Measurements from ENCODE around the gene ASIC2. TPM values are rescaled to one million over a fixed set of nuclear protein-coding genes. Genes with fewer than 3 reads are reported as not detected.

Gene ASIC2
- total RNA-seq, 1 donor from 2014 or later: not detected

GRCh38 chr17:33140413-33141099, 152.5 kb downstream of the ASIC2 start:
- Mint-ChIP-seq H3K36me3 (ENCODE audit: low read depth) (no peaks in the 10 kb centered on the region), H3K27me3 (peaks cover 2% of the 10 kb centered on the region), H3K4me1 (no peaks in the 10 kb centered on the region), H3K4me3 (no peak overlapping the region), H3K27ac (no peak overlapping the region), H3K9me3 (no peaks in the 10 kb centered on the region)
- no peak for DNase-seq
- ATAC-seq (ENCODE audit: low read depth): no peak
- no peak for TF ChIP-seq CTCF (IDR thresholded peaks at IDR 0.05)
- ChIA-PET POLR2A (no interaction called here), CTCF (no interaction called here)
- intact Hi-C loops (cut with micrococcal nuclease): no loop called here

- POLR2A ChIA-PET: no interaction called here
- ATAC-seq (ENCODE audit: low read depth) (no peak), DNase-seq (no peak)
- no peak for TF ChIP-seq CTCF (IDR thresholded peaks at IDR 0.05)
- Mint-ChIP-seq H3K9me3 (no peaks in the 10 kb centered on the region), H3K27ac (no peak overlapping the region), H3K4me3 (no peak overlapping the region), H3K27me3 (peaks cover 2% of the 10 kb centered on the region), H3K36me3 (ENCODE audit: low read depth) (no peaks in the 10 kb centered on the region), H3K4me1 (no peaks in the 10 kb centered on the region)
- CTCF ChIA-PET: no interaction called here
- intact Hi-C loops (cut with micrococcal nuclease): no loop called here
Measured at GRCh38 chr17:33138627-33139026, 154.5 kb downstream of the ASIC2 start.

- DNase-seq (no peak), ATAC-seq (ENCODE audit: low read depth) (no peak)
- Mint-ChIP-seq H3K27ac (no peak overlapping the region), H3K27me3 (peaks cover 2% of the 10 kb centered on the region), H3K4me3 (no peak overlapping the region), H3K4me1 (no peaks in the 10 kb centered on the region), H3K36me3 (ENCODE audit: low read depth) (no peaks in the 10 kb centered on the region), H3K9me3 (no peaks in the 10 kb centered on the region)
- ChIA-PET POLR2A (no interaction called here), CTCF (no interaction called here)
- intact Hi-C loops (cut with micrococcal nuclease): no loop called here
- TF ChIP-seq CTCF (IDR thresholded peaks at IDR 0.05): no peak
Measured at GRCh38 chr17:33137426-33137825, 155.7 kb downstream of the ASIC2 start.

GRCh38 chr17:33135691-33136090, 157.4 kb downstream of the ASIC2 start:
- ATAC-seq (ENCODE audit: low read depth) (no peak), DNase-seq (no peak)
- Mint-ChIP-seq H3K27ac (no peak overlapping the region), H3K27me3 (peaks cover 2% of the 10 kb centered on the region), H3K4me1 (no peaks in the 10 kb centered on the region), H3K36me3 (ENCODE audit: low read depth) (no peaks in the 10 kb centered on the region), H3K9me3 (no peaks in the 10 kb centered on the region), H3K4me3 (no peak overlapping the region)
- intact Hi-C loops (cut with micrococcal nuclease): no loop called here
- POLR2A ChIA-PET: no interaction called here
- CTCF ChIA-PET: no interaction called here
- no peak for TF ChIP-seq CTCF (IDR thresholded peaks at IDR 0.05)

- CTCF ChIA-PET: no interaction called here
- intact Hi-C loops (cut with micrococcal nuclease): no loop called here
- POLR2A ChIA-PET: no interaction called here
- Mint-ChIP-seq H3K27ac (no peak overlapping the region), H3K36me3 (ENCODE audit: low read depth) (no peaks in the 10 kb centered on the region), H3K4me3 (no peak overlapping the region), H3K9me3 (no peaks in the 10 kb centered on the region), H3K27me3 (peaks cover 12% of the 10 kb centered on the region), H3K4me1 (no peaks in the 10 kb centered on the region)
- no peak for TF ChIP-seq CTCF (IDR thresholded peaks at IDR 0.05)
- no peak for DNase-seq
- no peak for ATAC-seq (ENCODE audit: low read depth)
Measured at GRCh38 chr17:33131620-33132019, 161.5 kb downstream of the ASIC2 start.
